NCI-H1694 treated with DMSO at 0.1 percent for 48 hours (cell line): ENCODE results near the gene OR1L6.

Source experiments
- DNase-seq: peaks from one replicate; lab custom pipeline; 2025; lab: John Stamatoyannopoulos, UW

Gene OR1L6

GRCh38 chr9:122742003-122742402, at the start of gene OR1L6:
OR1L6 (plus strand) TSS chr9:122742303; CDS start chr9:122749848, 7,545 bp downstream.
- DNase-seq, result no peak

DNA sequence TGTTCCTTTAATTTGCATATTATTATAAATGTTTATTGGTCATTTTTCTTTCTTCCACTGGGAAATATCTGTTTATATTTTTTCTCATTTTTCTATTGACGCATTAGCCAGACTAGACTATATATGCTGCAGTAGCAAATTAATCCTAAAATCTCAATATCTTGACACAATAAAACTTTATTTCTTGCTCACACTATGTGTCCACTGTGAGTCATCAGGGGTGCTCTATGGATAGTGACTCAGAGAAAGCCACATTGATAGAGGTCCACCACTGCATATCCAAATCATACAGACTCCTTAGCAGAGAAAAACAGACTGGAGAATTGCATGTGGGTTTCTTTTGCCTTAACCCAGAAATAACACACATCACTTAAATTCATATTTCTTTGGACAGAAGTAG, 46.4 kb upstream of the OR1L6 start:
- no peak for DNase-seq

- no peak for DNase-seq
These were observed 24.1 kb upstream of the OR1L6 start for GRCh38 chr9:122718038-122718437.

DNA sequence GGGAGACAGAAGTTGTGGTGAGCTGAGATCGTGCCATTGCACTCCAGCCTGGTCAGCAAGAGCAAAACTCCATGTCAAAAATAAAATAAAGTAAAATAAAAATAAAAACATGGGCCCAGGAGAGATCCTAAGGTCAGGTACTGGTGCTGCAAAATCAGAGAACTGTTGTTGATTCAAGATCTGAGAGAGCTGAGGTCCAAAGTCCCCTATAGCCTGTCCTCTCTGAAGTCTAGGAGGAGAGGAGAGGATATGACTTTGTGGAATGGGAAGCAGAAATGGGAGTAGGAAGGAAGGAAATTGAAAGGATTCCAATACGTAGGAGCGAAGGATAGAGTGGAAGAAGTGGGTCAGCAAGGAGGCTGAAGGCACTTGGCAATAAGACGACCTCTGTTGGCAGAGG, 22.9 kb upstream of the OR1L6 start:
- DNase-seq, result no peak

DNA sequence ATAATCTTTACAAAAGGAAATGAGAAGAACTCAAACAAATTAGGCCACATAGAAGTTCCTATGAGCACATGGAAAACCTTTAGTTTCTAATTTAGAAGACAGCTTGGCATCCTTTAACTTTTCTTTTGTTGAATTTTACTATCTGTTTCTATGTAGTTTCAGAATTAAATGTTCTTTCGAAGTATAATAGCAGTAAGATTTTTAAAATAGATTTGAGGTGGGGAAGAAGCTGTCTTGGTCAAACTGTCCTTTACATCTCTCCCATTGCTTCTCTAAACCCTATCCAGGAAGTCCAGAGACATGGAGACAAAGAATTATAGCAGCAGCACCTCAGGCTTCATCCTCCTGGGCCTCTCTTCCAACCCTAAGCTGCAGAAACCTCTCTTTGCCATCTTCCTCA, 18.4 kb upstream of the OR1L6 start, which contains the start of gene OR1L4:
Gene OR1L4 (plus strand): TSS at position 301 of the 400 bp plus-strand sequence. CDS start 0 bp downstream, at position 301.
- DNase-seq, result no peak

DNA sequence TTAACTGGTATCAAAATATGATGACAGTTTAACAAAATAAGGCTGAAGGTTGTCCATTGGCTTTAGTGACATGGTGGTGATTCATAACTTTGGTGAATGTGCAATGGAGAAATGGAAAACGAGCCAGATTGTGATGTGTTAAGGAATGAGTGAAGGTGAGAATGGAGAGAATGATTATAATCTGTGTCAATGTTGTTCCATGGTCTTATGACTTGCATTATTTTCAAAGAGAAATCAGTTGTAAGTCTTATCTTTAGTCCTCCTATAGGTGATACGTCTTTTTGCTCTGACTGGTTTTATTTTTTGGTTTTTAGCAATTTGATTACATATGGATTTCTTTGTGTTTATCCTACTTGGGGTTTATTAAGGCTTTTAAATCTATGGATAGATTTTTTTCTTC, 12.7 kb downstream of the OR1L6 start:
- no peak for DNase-seq

DNA sequence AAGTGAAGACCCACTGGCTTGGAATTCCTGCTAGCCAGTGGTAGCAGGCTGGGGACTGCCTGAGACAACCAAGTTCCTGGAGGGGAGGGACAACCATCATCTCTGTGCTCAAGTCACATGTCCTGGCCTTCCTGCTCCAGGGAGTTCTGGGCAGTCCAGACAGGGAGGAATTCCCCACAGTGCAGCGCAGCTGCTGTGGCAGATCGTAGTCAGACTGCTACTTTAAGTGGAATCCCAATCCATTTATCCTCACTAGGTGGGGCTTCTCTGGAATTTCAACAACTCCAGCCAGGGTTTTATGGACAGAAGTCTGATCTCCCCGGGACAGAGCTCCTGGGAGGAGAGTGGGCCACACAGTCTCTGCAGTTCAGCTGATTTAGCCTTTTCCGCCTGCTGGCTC, 25.7 kb downstream of the OR1L6 start:
- DNase-seq, result no peak

DNA sequence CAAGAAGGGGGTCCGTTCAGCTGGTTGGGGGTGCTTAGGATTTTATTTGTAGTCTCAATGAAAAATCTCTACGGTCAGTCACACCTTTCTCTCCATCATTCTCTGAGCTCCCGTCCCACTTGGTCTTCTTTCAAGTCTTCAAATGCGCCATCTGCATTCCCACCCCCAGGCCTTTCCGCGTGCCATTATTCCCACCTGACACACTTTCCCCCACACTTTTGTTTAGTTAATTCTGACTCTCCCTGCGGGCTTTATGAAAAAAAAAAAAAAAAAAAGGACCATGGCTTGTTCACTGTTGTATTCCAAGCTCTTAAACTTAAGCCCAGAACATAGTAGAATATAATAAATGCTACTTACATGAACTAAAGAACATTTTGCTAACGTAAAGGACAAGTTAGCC, 34.9 kb downstream of the OR1L6 start:
- DNase-seq, result no peak

DNA sequence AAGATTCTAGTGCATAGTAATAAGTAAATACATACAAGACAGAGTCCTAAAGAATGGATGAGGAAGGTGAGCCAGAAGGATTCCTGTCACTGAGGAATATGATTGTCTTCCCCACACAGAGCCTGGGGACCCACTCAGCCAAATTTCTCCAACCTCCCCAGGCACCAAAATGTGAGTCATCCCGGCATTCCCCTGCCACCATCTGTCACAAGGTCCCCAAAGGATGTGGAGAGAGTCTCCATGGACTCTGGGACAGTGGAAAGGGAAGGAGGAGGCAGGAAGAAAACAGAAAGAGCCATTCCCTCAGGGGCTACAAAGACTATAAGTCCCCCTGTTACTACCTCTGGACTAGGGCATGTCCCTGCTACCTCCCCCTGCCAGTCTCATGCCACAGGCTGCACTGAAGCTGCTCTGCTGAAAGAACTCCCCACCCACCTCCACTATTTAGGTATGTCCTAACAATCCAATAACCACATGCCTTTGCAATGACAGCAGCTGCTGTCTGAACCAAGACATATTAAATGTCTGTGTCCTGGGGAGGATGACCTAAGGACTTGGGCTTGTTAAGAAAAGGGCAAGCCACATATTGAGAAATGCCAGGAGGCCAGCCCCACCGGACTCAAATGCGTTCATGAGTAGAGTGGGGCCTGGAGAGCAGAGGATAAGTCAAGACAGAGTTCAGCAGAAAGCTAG, 36.0 kb downstream of the OR1L6 start:
- DNase-seq, result no peak

DNA sequence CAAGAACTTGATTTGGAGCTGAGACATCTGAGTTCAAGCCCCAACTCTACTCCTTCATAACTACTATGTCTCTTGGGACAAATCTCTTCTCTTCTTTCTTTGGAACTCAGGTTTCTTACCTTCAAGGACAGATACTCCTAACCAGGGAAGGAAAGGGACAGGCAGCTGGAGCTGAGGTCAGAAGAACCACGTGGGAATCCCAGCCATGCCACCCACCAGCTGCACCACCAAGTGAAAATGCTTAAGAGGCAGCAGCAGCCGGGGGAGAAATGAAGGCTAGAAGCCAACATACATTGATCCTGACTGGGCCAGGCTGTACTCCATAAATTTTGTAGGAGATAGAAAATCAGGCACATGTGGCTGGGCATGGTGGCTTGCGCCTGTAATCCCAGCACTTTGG, 37.1 kb downstream of the OR1L6 start:
- DNase-seq, result no peak

DNA sequence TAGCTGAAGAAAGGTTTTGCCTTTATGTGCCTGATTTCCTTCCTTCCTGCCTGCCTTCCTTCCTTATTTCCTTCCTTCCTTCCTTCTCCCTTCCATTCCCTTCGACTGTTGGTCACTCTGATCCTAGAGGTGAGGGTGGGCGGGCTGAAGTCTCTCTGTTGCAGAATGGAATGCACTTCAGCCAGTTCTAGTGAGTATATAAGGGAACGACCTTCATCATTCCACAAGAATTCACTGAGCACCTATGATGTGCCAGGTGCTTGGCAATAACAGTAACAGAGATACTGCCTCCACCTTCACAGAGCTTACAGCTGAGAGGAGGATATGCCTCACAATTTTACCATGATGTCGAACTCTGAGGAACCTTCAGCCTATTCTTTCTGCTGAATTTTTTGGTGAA, 37.9 kb downstream of the OR1L6 start:
- no peak for DNase-seq

GRCh38 chr9:122781671-122782070, 39.6 kb downstream of the OR1L6 start:
- DNase-seq, result no peak

DNA sequence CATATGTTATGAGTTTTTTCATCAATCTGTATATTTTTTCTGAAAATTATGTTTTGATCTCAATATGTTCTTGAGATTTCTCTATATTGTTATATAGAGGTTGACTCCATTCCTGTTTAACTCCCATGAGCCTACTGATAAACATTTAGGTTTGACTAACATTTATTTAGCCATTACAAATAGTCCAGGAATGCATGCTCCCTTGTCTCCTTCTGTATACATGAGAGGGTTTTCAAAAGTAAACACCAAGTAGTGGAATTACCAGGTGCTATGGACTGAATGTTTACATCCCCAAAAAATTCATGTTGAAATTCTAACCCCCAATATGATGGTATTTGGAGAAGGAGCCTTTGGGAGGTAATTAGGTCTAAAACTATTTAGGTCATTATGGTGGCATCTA, 43.2 kb downstream of the OR1L6 start:
- DNase-seq, result no peak

DNA sequence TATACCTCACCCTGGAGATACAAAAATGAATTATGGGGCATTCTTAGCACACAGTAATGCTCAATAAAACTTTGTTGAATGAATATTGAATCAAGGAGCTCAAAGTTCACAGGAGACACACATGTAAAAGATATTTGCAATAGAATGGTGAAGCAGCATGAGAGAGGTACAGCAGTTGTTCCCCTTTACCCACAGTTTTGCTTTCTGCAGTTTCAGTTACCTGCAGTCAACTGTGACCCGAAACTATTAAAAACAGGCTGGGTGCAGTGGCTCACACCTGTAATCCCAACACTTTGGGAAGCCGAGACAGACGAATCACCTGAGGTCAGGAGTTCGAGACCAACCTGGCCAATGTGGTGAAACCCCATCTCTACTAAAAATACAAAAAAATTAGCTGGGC, 44.2 kb downstream of the OR1L6 start:
- no peak for DNase-seq

GRCh38 chr9:122788831-122789230, 46.7 kb downstream of the OR1L6 start, which contains the start of gene OR5C1:
OR5C1 (plus strand) TSS chr9:122788933; CDS start chr9:122788933, 0 bp downstream.
- no peak for DNase-seq

DNA sequence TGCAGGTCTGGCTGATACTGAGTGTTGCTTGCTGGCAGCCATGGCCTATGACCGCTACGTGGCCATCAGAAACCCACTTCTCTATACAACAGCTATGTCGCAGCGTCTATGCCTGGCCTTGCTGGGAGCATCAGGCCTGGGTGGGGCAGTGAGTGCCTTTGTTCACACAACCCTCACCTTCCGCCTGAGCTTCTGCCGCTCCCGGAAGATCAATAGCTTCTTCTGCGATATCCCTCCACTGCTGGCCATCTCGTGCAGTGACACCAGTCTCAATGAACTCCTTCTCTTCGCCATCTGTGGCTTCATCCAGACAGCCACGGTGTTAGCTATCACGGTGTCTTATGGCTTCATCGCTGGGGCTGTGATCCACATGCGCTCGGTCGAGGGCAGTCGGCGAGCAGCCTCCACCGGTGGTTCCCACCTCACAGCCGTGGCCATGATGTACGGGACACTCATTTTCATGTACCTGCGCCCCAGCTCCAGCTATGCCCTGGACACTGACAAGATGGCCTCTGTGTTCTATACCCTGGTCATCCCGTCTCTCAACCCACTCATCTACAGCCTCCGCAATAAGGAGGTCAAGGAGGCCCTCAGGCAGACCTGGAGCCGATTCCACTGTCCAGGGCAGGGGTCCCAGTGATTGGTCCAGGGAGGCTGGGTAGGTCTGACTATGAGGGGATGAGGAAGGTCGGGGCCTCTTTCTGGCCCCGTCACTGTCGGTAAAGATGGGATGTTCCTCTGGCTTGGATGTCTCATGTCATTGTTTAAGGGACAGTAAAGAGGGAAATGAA, 47.3 kb downstream of the OR1L6 start:
- DNase-seq, result no peak

DNA sequence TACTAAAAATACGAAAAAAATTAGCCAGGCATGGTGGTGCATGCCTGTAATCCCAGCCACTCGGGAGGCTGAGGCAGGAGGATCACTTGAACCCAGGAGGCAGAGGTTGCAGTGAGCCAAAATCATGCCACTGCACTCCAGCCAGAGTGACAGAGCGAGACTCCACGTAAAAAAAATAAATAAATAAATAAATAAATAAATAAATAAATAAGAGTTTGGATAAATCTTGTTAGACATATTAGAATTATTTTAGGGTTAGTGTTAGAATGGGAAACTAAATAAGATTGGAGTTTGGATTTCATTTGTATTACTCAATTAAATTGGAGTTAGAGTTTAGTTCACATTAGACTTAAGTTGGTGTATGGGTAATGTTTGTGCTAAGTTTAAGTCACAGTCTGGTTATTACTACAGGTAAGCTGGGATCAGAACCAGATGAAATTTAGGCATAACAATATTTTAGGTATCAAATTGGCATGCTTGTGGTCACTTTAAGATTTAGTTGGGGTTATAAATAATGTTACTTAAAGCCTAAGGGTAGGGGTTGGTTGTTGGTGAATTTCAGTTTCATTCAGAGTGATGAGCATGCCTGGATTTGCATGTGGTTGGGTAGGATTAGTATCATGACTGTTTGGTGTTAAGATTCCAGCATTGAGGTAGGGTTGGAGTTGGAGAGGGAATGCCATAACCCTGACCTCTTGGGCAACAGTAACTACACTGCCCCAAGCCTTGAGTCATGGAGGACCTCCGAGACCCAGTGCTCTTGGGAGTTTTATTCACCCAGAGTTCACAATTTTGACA, 50.0 kb downstream of the OR1L6 start:
- DNase-seq, result no peak

DNA sequence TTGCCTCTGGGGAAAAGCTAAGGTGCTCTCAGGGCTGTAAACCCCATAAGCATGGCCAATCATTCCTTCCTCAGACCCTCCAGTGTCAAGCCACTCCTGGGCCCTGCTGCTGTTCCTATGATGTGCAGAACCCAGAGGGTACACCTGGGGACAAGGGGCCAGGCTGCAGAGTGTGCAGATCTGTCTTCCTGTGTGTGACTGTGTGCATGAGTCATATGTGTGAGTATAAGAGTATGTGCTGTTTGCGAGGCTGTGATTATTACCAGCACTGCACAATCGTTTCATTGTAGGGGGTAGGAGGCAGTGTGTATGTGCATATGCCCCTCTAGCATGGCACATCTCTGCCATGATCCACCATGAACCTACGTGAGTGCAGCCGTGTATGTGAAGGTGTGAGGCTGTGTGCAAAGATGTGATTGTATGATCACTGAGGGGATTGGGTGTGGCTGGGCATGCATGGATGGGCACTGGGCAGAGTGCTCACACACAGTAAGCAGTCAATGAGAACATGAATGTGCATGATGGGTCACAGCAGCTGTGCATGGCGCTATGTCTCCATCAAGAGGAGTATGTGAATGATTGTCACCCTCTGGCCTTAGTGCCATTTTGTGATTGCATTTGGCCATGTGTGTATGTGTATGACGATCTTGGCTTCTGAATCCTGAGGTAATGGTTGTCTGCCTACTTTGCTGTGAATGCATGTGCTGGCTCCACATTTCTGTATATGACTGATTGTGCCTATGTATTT, 55.4 kb downstream of the OR1L6 start:
- DNase-seq, result no peak
